Suprapubic skin (tissue), 4 donors: Measurements from ENCODE around the gene SLC29A1. TPM values are rescaled to one million over a fixed set of nuclear protein-coding genes. Genes with fewer than 3 reads are reported as not detected.

ENCODE experiments used
- DNase-seq, 2 donors: peaks; one replicate each; pipeline ENCODE4 v3.0.0-alpha.2; 2019; ENCODE audit warnings: low spot score in 2 of 2
- H3K27ac ChIP-seq: fragments of 200-600 bp; sonication (generic); one replicate; pipeline ENCODE4 v1.5.1; 2019
- H3K27me3 ChIP-seq: fragments of 200-600 bp; sonication (generic); one replicate; pipeline ENCODE4 v1.5.1; 2019
- H3K36me3 ChIP-seq: fragments of 200-600 bp; sonication (generic); one replicate; pipeline ENCODE4 v1.5.1; 2019
- H3K4me1 ChIP-seq: fragments of 200-600 bp; sonication (generic); one replicate; pipeline ENCODE4 v1.5.1; 2019
- H3K4me3 ChIP-seq: fragments of 200-600 bp; sonication (generic); one replicate; pipeline ENCODE4 v1.5.1; 2019; ENCODE audit warnings: mild to moderate bottlenecking
- H3K9me3 ChIP-seq: fragments of 200-600 bp; sonication (generic); one replicate; pipeline ENCODE4 v1.5.1; 2019
- CTCF ChIP-seq, 2 donors: fragments of 200-600 bp in 1 of 2; fragments of 450-650 bp in 1 of 2; sonication (generic) in 1 of 2; IDR thresholded peaks; one replicate each; pipeline ENCODE4 v1.5.1; 2016 to 2019; ENCODE audit warnings: antibody characterized with exemption in 2 of 2, mild to moderate bottlenecking in 1 of 2, moderate library complexity in 1 of 2
- EP300 ChIP-seq: sonication (generic); formaldehyde crosslinking; IDR thresholded peaks from one replicate; pipeline ENCODE4 v1.6.1; 2017; ENCODE audit warnings: antibody characterized with exemption
- POLR2A ChIP-seq, 2 donors: fragments of 450-650 bp; IDR thresholded peaks; one replicate each; pipeline ENCODE4 v1.6.1; 2017; ENCODE audit warnings: antibody characterized with exemption in 2 of 2, mild to moderate bottlenecking in 2 of 2, moderate library complexity in 2 of 2
- POLR2AphosphoS5 ChIP-seq, 3 donors: sonication (generic); formaldehyde crosslinking; IDR thresholded peaks; one replicate each; pipeline ENCODE4 v1.6.1; 2017; ENCODE audit warnings: antibody characterized with exemption in 3 of 3
- WGBS: methylation state at CpG from one replicate; pipeline ENCODE4 v1.1.5; 2018; 5-methylcytosine and 5-hydroxymethylcytosine counted together
- total RNA-seq, 4 donors: library from RNA; depleted of rRNA; stranded (reverse); fragments of >200 nt; gene quantifications; one replicate each; pipeline ENCODE4 v1.1.0, GENCODE V29; 2016

SLC29A1 gene
- total RNA-seq, 4 donors from 2014 or later = 61.7 to 133 (median 75.3) TPM

DNA sequence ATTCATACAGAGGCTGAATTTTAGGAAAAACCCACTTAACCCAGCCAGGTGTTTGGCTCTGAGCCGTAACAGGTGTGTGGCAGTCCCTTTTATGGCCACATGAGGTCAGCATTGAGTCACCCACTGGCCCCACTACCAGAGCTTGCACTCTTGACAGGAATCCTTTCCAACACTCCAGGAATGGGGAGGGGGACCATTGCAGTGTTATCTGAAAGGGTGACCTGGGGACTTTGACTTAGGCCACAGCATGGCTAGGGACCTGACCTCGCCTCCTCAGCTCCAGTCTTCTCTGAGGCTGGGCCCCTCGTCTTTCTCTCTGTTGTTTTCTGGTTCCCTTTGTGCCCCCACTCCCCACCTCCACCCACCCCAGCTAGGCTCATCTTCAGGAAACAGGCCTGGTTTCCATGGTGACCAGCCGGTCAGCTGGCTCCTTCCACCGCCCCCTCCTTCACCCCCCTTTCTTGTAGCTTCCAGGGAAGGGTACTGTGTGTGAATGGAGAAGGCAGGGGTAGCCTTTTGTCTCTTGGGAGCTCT is 44.8 kb downstream of the SLC29A1 start:
- TF ChIP-seq CTCF (IDR thresholded peaks at IDR 0.05) (peak; percentile 28 to 92), POLR2A (IDR thresholded peaks at IDR 0.05) (no peak)
- H3K4me1 ChIP-seq = peaks cover 29% of the 10 kb centered on the region
- no peaks in the 10 kb centered on the region for H3K36me3 ChIP-seq
- no peak for DNase-seq
- no peak overlapping the region for H3K4me3 ChIP-seq
- H3K9me3 ChIP-seq = no peaks in the 10 kb centered on the region
- peaks cover 33% of the 10 kb centered on the region for H3K27me3 ChIP-seq
- WGBS = 30% methylated on average over 5 of the region's 5 CpGs
- no peak overlapping the region for H3K27ac ChIP-seq

GRCh38 chr6:44269178-44269920 is 46.0 kb downstream of the SLC29A1 start:
- H3K4me3 ChIP-seq = no peak overlapping the region
- TF ChIP-seq CTCF (IDR thresholded peaks at IDR 0.05) (no peak), POLR2A (IDR thresholded peaks at IDR 0.05) (no peak), POLR2AphosphoS5 (IDR thresholded peaks at IDR 0.05) (no peak), EP300 (no peak)
- H3K9me3 ChIP-seq = no peaks in the 10 kb centered on the region
- peaks cover 43% of the 10 kb centered on the region for H3K27me3 ChIP-seq
- no peak overlapping the region for H3K27ac ChIP-seq
- DNase-seq = no peak
- H3K36me3 ChIP-seq = no peaks in the 10 kb centered on the region
- H3K4me1 ChIP-seq = peaks cover 17% of the 10 kb centered on the region
- 55% methylated on average over 1 of the region's 1 CpG for WGBS

DNA sequence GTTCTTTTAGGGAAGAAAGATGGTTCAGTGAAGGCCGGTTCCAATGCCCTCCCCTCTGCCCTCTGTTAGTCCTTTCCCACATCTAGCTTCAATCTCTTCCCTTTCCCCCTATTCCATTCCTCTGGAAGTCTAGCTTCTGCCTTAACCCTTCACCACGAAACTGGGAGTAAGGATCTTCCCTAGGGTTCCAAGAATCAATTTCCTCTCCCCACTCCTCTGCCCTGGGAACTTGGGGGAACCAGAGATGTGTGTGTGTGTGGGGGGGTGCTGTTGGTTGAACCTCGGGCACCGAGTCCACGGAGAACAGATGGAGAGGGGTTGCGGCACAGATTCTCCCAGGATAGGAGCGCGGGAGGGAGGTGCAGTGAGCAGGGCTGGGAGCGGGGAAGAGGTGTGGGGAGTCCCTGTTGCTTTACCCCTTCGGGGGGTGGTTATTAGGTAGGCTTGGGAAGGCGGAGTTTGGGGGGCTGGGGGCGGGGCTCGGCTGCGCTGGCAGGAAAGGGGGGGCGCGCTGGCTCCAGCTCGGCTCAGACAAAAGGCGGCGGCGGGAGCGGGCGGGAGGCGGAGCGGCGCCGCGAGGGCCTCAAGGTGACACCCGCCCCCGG is 46.6 kb downstream of the SLC29A1 start, which contains the start of gene TMEM151B:
TSS of gene TMEM151B (plus strand) at position 530 of the 605 bp plus-strand sequence. CDS start 293 bp downstream, outside the sequence.
- peak within 1 kb of the TSS; percentile 51 for H3K4me3 ChIP-seq
- WGBS = 54% methylated on average over 9 of the region's 29 CpGs
- DNase-seq = no peak
- H3K36me3 ChIP-seq = no peaks in the 10 kb centered on the region
- H3K27me3 ChIP-seq = peaks cover 44% of the 10 kb centered on the region
- H3K27ac ChIP-seq = no peak within 1 kb of the TSS
- TF ChIP-seq CTCF (IDR thresholded peaks at IDR 0.05) (no peak), EP300 (no peak), POLR2AphosphoS5 (IDR thresholded peaks at IDR 0.05) (no peak), POLR2A (IDR thresholded peaks at IDR 0.05) (no peak)
- no peaks in the 10 kb centered on the region for H3K9me3 ChIP-seq
- H3K4me1 ChIP-seq = peaks cover 11% of the 10 kb centered on the region

DNA sequence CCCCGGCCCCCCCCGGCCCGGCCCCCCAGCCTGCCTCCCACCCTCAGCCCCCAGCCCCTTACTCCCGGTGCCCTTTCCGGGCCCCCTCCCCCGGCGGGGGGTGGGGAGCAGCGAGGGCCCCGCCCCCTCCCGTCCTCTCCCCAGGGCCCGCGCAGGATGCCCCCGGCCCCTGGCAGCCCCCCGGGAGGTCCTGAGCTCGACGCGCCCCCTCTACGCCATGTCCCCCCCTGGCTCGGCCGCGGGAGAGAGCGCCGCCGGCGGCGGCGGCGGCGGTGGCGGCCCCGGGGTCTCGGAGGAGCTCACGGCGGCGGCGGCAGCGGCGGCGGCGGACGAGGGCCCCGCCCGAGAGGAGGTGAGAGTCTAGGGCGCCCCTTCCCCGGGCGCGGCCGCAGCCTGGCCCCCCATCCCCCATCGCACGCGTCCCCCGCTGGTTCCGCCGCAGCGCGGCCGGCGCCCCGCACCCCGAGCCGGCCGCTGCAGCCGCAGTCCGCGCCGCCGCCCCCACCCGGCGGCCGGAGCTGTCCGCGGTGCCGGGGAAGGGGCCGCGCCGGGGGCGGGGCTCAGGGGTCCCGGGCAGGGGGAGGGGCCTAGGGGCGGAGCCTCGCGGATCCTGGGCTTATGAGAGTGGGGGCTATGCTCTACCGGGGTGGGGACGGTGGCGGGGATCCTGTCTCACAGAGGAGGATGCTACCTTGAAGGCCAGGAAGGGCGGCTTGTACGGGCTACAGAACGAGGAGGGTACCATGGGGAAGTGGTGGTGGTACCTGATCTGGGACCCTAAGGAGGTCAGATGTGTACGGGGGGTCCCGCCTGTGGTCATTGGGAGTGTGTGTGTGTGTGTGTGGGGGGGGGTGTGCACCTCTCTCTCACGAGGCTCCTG is 47.4 kb downstream of the SLC29A1 start:
- Histone ChIP-seq H3K36me3 (no peaks in the 10 kb centered on the region), H3K9me3 (no peaks in the 10 kb centered on the region), H3K27me3 (peaks cover 52% of the 10 kb centered on the region), H3K27ac (no peak overlapping the region), H3K4me1 (peaks cover 14% of the 10 kb centered on the region), H3K4me3 (peak overlapping the region; percentile 51)
- TF ChIP-seq EP300 = no peak
- TF ChIP-seq POLR2AphosphoS5 (IDR thresholded peaks at IDR 0.05) = no peak
- TF ChIP-seq POLR2A (IDR thresholded peaks at IDR 0.05) = no peak
- no peak for TF ChIP-seq CTCF (IDR thresholded peaks at IDR 0.05)
- 6% methylated on average over 17 of the region's 90 CpGs for WGBS
- DNase-seq = no peak
